Esophagus squamous epithelium (tissue), 5 donors: ENCODE measurements around the gene SPOCK1. TPM values are rescaled to one million over a fixed set of nuclear protein-coding genes. Genes with fewer than 3 reads are reported as not detected.
A peak's percentile ranks its signal among the peaks of the same experiment; 100 is the strongest.

ENCODE experiments used
- DNase-seq: peaks from one replicate; lab custom pipeline; 2025; lab: John Stamatoyannopoulos, UW
- H3K27ac ChIP-seq, 4 donors: fragments of 200-600 bp; sonication (generic); one replicate each; pipeline ENCODE4 v1.5.1; 2016 to 2019; ENCODE audit warnings: mild to moderate bottlenecking in 1 of 4
- H3K27me3 ChIP-seq, 4 donors: fragments of 200-600 bp; sonication (generic); 1 replicate in 3 of 4; 2 replicates in 1 of 4; pipeline versions ENCODE4 v1.5.1 to v1.6.0; 2017 to 2021; ENCODE audit warnings: antibody characterized with exemption in 1 of 4
- H3K36me3 ChIP-seq, 3 donors: fragments of 200-600 bp; sonication (generic); one replicate each; pipeline ENCODE4 v1.5.1; 2016 to 2019
- H3K4me1 ChIP-seq, 3 donors: fragments of 200-600 bp; sonication (generic); one replicate each; pipeline ENCODE4 v1.5.1; 2017 to 2019
- H3K4me3 ChIP-seq, 4 donors: fragments of 200-600 bp; sonication (generic); 1 replicate in 3 of 4; 2 replicates in 1 of 4; pipeline ENCODE4 v1.5.1; 2016 to 2019; ENCODE audit warnings: mild to moderate bottlenecking in 2 of 4, moderate library complexity in 1 of 4
- H3K9me3 ChIP-seq, 3 donors: fragments of 200-600 bp; sonication (generic); one replicate each; pipeline ENCODE4 v1.5.1; 2016 to 2019
- POLR2A ChIP-seq, 4 donors: fragments of 450-650 bp; IDR thresholded peaks; one replicate each; pipeline ENCODE4 v1.6.1; 2017; ENCODE audit warnings: antibody characterized with exemption in 4 of 4, mild to moderate bottlenecking in 4 of 4, moderate library complexity in 3 of 4
- WGBS, 2 donors: methylation state at CpG; one replicate each; pipeline ENCODE4 v1.1.5; 2018; 5-methylcytosine and 5-hydroxymethylcytosine counted together
- intact Hi-C: fragments of 100-400 bp; cut with DNase I; formaldehyde crosslinking; loops from one replicate; pipeline ENCODE4 v1.15.0; 2022
- total RNA-seq, 4 donors: library from RNA; depleted of rRNA; stranded (reverse); fragments of >200 nt; gene quantifications; one replicate each; pipeline ENCODE4 v1.1.0, GENCODE V29; 2016
- TF ChIP-seq, protein P1 (sequence below), 6 experiments: fragments of 450-650 bp in 4 of 6; fragments of 200-600 bp in 2 of 6; sonication (generic) in 2 of 6; IDR thresholded peaks; one replicate each; pipeline ENCODE4 v1.5.1; 2016 to 2019; ENCODE audit warnings: antibody characterized with exemption in 6 of 6, mild to moderate bottlenecking in 4 of 6, moderate library complexity in 4 of 6
- donor health status: DM: yes; HTN: yes; CAD: no.

Gene SPOCK1
- total RNA-seq, 4 donors from 2014 or later = 0.99 to 21.9 (median 8.1) TPM

DNA sequence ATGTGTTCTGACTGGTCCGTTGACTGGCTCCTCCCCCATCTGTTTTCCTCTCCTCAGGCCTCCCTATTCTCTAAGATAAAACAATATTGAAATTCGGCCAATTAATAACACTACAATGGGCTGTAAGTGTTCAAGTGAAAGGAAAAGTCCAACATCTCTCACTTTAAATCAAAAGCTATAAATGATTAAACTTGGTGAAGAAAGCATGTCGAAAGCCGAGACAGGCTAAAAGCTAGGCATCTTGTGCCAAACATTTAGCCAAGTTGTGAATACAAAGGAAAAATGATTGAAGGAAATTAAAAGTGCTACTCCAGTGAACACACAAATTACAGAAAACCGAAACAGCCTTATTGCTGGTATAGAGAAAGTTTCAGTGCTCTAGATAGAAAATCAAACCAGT is 310.6 kb downstream of the SPOCK1 start:
- H3K36me3 ChIP-seq = no peaks in the 10 kb centered on the region
- H3K4me3 ChIP-seq = no peak overlapping the region
- no peaks in the 10 kb centered on the region for H3K27me3 ChIP-seq
- intact Hi-C loops = no loop called here
- DNase-seq = no peak
- no peaks in the 10 kb centered on the region for H3K4me1 ChIP-seq
- TF ChIP-seq POLR2A (IDR thresholded peaks at IDR 0.05) = no peak
- TF ChIP-seq, protein P1, sequence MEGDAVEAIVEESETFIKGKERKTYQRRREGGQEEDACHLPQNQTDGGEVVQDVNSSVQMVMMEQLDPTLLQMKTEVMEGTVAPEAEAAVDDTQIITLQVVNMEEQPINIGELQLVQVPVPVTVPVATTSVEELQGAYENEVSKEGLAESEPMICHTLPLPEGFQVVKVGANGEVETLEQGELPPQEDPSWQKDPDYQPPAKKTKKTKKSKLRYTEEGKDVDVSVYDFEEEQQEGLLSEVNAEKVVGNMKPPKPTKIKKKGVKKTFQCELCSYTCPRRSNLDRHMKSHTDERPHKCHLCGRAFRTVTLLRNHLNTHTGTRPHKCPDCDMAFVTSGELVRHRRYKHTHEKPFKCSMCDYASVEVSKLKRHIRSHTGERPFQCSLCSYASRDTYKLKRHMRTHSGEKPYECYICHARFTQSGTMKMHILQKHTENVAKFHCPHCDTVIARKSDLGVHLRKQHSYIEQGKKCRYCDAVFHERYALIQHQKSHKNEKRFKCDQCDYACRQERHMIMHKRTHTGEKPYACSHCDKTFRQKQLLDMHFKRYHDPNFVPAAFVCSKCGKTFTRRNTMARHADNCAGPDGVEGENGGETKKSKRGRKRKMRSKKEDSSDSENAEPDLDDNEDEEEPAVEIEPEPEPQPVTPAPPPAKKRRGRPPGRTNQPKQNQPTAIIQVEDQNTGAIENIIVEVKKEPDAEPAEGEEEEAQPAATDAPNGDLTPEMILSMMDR (IDR thresholded peaks at IDR 0.05) = no peak
- no peaks in the 10 kb centered on the region for H3K9me3 ChIP-seq
- 48 to 82% methylated on average over 5 of the region's 5 CpGs for WGBS, 2 donors
- H3K27ac ChIP-seq = no peak overlapping the region

DNA sequence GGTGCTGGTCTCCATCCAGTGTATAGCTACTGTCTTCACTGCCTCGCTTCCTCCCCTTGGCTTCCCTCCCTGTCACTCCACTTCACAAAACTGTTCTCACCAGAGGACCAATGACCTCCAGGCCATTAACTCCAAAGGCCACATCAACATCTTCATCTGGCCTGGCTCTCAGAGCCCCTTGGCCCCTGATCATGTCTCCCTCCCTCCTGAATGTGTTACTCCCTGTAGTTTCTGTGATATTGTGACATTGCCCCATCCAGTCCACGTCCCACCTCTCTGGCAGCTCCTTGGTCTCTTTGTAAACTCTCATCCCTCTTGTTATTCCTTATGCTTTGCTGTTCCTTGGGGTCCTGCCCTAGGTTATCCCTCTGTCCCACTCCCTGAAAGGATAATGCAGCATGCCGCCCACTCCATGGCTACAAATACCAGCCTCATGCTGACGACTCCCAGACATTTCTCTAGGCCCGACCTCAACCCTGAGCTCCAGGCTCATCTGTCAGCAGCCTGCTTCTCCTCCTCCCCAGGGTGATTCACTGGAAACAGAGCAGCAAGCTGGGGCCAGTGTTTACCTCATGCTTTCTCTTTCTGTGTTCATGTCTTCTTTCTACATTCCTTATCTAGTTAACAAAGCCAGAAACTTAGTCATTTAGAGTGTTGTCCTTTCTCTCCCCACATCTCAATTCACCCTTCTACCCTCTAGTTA is 312.2 kb downstream of the SPOCK1 start:
- Histone ChIP-seq H3K27ac (peak overlapping the region in 1 of 4 donors; percentile 53), H3K27me3 (no peaks in the 10 kb centered on the region), H3K4me3 (no peak overlapping the region), H3K4me1 (no peaks in the 10 kb centered on the region), H3K36me3 (no peaks in the 10 kb centered on the region), H3K9me3 (no peaks in the 10 kb centered on the region)
- intact Hi-C loops = no loop called here
- TF ChIP-seq, protein P1 (IDR thresholded peaks at IDR 0.05) = no peak
- no peak for TF ChIP-seq POLR2A (IDR thresholded peaks at IDR 0.05)
- WGBS, 2 donors = 57% methylated on average over 5 of the region's 5 CpGs
- DNase-seq = no peak

DNA sequence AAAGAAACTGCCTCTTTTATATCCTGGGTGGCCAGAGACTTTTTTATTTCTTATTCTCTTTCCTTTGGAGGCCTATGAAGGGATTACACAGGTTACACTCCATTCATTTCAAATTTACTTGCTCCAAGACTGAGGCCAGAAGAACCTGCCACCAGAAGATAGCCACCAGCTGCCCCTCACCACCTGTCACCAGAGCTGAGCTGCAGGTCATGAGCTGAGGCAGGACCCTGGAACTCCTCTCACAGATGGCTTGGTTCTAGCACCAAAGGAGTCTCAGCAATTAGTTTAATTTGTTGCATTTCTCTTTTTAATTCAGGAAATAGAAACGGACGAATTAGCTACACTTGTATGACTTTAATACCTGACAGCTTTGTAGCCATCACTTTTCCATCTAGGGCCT is 313.9 kb downstream of the SPOCK1 start:
- H3K4me3 ChIP-seq = no peak overlapping the region
- intact Hi-C loops = no loop called here
- H3K4me1 ChIP-seq = no peaks in the 10 kb centered on the region
- H3K27me3 ChIP-seq = no peaks in the 10 kb centered on the region
- TF ChIP-seq POLR2A (IDR thresholded peaks at IDR 0.05) = no peak
- TF ChIP-seq, protein P1 (IDR thresholded peaks at IDR 0.05) = no peak
- 85 to 89% methylated on average over 2 of the region's 2 CpGs for WGBS, 2 donors
- no peaks in the 10 kb centered on the region for H3K9me3 ChIP-seq
- DNase-seq = no peak
- H3K27ac ChIP-seq = no peak overlapping the region
- no peaks in the 10 kb centered on the region for H3K36me3 ChIP-seq

- Histone ChIP-seq H3K27ac (no peak overlapping the region), H3K4me1 (no peaks in the 10 kb centered on the region), H3K27me3 (no peaks in the 10 kb centered on the region), H3K36me3 (no peaks in the 10 kb centered on the region), H3K9me3 (no peaks in the 10 kb centered on the region), H3K4me3 (no peak overlapping the region)
- 78 to 81% methylated on average over 2 of the region's 2 CpGs for WGBS, 2 donors
- intact Hi-C loops = no loop called here
- no peak for DNase-seq
- TF ChIP-seq POLR2A (IDR thresholded peaks at IDR 0.05) = no peak
- TF ChIP-seq, protein P1 (IDR thresholded peaks at IDR 0.05) = no peak
Measured at GRCh38 chr5:137184734-137185133, 314.4 kb downstream of the SPOCK1 start.

DNA sequence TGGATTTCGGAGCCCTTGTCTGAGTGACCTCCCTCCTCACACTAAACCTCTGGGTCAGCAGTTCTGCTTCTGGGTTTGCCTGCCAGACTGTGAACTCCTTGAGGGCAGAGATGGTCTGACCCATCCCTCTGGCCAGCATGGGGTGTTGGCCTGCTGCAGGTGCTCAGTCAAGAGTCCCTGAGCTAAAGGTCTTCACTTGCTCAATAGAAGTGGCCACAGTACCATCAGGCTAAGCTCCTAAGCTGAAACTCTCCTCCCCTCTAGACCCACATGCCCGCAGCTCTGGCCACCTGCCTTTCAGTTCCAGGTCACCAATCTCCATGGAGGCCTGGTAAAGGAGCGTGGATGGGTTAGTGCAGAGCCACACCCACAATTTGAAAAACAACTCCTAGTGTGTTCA is 316.6 kb downstream of the SPOCK1 start:
- Histone ChIP-seq H3K27me3 (peaks cover 0 to 5% (median 0%) of the 10 kb centered on the region in 4 donors), H3K27ac (no peak overlapping the region), H3K4me3 (no peak overlapping the region), H3K9me3 (no peaks in the 10 kb centered on the region), H3K4me1 (no peaks in the 10 kb centered on the region), H3K36me3 (no peaks in the 10 kb centered on the region)
- intact Hi-C loops = no loop called here
- TF ChIP-seq, protein P1 (IDR thresholded peaks at IDR 0.05) = no peak
- TF ChIP-seq POLR2A (IDR thresholded peaks at IDR 0.05) = no peak
- DNase-seq = no peak
- WGBS, 2 donors = 60 to 82% methylated on average over 1 of the region's 3 CpGs
